Stimulated activated CD4-positive, alpha-beta T cell treated with anti-CD3 and anti-CD28 coated beads, Interleukin-1b, Interleukin-23, amount 100 ng/mL, for 24 hours (primary cell): Measurements from ENCODE around the gene ATP2B2.
"Not testable (repeated sequence)": the region's sequence is repeated elsewhere in the genome, so short reads cannot be mapped to it uniquely, and the experiment has no call there.

ENCODE experiments used
- DNase-seq, 4 experiments: peaks; one replicate each; pipeline ENCODE4 v3.0.0-alpha.2; 2020; ENCODE audit warnings: low read depth in 4 of 4, low spot score in 1 of 4

The ATP2B2 gene

GRCh38 chr3:10306156-10306555, 199.2 kb downstream of the ATP2B2 start:
- DNase-seq: no peak

- DNase-seq: no peak
Observed at GRCh38 chr3:10305331-10305902, 200.0 kb downstream of the ATP2B2 start.

GRCh38 chr3:10304905-10305304, 200.5 kb downstream of the ATP2B2 start:
- no peak for DNase-seq

GRCh38 chr3:10303785-10304184, 201.6 kb downstream of the ATP2B2 start:
- DNase-seq: no peak

GRCh38 chr3:10303105-10303504, 202.3 kb downstream of the ATP2B2 start:
- no peak for DNase-seq

- no peak for DNase-seq
Observed at GRCh38 chr3:10300087-10300486, 205.3 kb downstream of the ATP2B2 start.

- no peak for DNase-seq
Observed at GRCh38 chr3:10299679-10300078, 205.7 kb downstream of the ATP2B2 start.

GRCh38 chr3:10299175-10299574, 206.2 kb downstream of the ATP2B2 start:
- no peak for DNase-seq

- DNase-seq: not testable (repeated sequence)
Observed at GRCh38 chr3:10298064-10298463, 207.3 kb downstream of the ATP2B2 start.

- no peak for DNase-seq
Observed at GRCh38 chr3:10294030-10294586, 211.3 kb downstream of the ATP2B2 start.

GRCh38 chr3:10292505-10293419, 212.6 kb downstream of the ATP2B2 start, which contains the start of gene GHRL:
GHRL (minus strand) TSS chr3:10292947; CDS start chr3:10290180, 2,767 bp downstream.
- no peak for DNase-seq

GRCh38 chr3:10291641-10292040, 213.7 kb downstream of the ATP2B2 start:
- no peak for DNase-seq

GRCh38 chr3:10290481-10291176, 214.8 kb downstream of the ATP2B2 start:
- DNase-seq: no peak

GRCh38 chr3:10289787-10290355, 215.5 kb downstream of the ATP2B2 start:
- DNase-seq: no peak

- DNase-seq: no peak
Observed at GRCh38 chr3:10289077-10289476, 216.3 kb downstream of the ATP2B2 start.

- no peak for DNase-seq
Observed at GRCh38 chr3:10288575-10288960, 216.8 kb downstream of the ATP2B2 start.

GRCh38 chr3:10287936-10288574, 217.3 kb downstream of the ATP2B2 start:
- no peak for DNase-seq

- DNase-seq: no peak
Observed at GRCh38 chr3:10286596-10287295, 218.6 kb downstream of the ATP2B2 start.

- no peak for DNase-seq
Observed at GRCh38 chr3:10286133-10286524, 219.3 kb downstream of the ATP2B2 start.
